K562 (cell line): Measurements from ENCODE around the gene SMG1. TPM values are rescaled to one million over a fixed set of nuclear protein-coding genes. Genes with fewer than 3 reads are reported as not detected.
A peak's percentile ranks its signal among the peaks of the same experiment; 100 is the strongest.

Source experiments
- ATAC-seq: fragments of 200-7000 bp; cut with Tn5 transposase; 3 replicates; pipeline ENCODE4 v1.9.1; 2020; ENCODE audit warnings: moderate library complexity
- BruUV-seq: library from RNA; stranded (reverse); fragments of 400-500 nt; replicated peaks from 2 replicates; lab custom pipeline; 2021; lab: Mats Ljungman, UMichigan
- CTCF ChIA-PET: fragments of 300-600 bp; formaldehyde crosslinking; extraction: SDS; loops from one replicate; lab custom pipeline; 2021; ENCODE audit warnings: low intra/inter-chr PET ratio; lab: Yijun Ruan, JAX
- POLR2A ChIA-PET: fragments of 300-600, 350-650 bp; sonication (Branson Sonifier 250); formaldehyde crosslinking; extraction: SDS; loops from one replicate; lab custom pipeline; 2021; ENCODE audit warnings: antibody characterized with exemption, inconsistent platforms; lab: Yijun Ruan, JAX
- DNase-seq, 4 experiments: peaks; one replicate each; pipeline versions ENCODE4 v3.0.0 to v3.0.0-alpha.2; 2011 to 2018; ENCODE audit warnings: low spot score in 3 of 4, mixed read lengths in 3 of 4; ENCODE audit errors: extremely low read depth in 1 of 4
- FAIRE-seq: peaks from 2 replicates; lab custom pipeline; 2011; peaks lifted over from hg19 to GRCh38; lab: Jason Lieb, UNC
- H2AFZ ChIP-seq: 2 replicates; pipeline ENCODE4 v1.6.0; 2011; ENCODE audit warnings: low read depth, low read length, control low read depth, inconsistent platforms
- H3K27ac ChIP-seq: fragments of 200-600 bp; 3 replicates; pipeline ENCODE4 v1.8.0; 2011; ENCODE audit warnings: low read depth, mild to moderate bottlenecking, control low read depth, inconsistent platforms, low read length, moderate library complexity, mixed read lengths; ENCODE audit errors: extremely low read depth
- H3K27me3 ChIP-seq, 2 experiments: fragments of 300-600 bp in 1 of 2; 2 replicates in 1 of 2; 3 replicates in 1 of 2; pipeline versions ENCODE4 v1.6.0 to v1.8.0; 2011; ENCODE audit warnings: inconsistent platforms in 2 of 2, low read length in 2 of 2, mild to moderate bottlenecking in 1 of 2, mixed read lengths in 1 of 2, moderate library complexity in 1 of 2; ENCODE audit not compliant: control insufficient read depth in 2 of 2, insufficient read depth in 2 of 2
- H3K36me3 ChIP-seq: fragments of 300-600 bp; 3 replicates; pipeline ENCODE4 v1.8.0; 2011; ENCODE audit warnings: mild to moderate bottlenecking, low read length, inconsistent platforms; ENCODE audit not compliant: control insufficient read depth, insufficient read depth
- H3K4me1 ChIP-seq, 2 experiments: fragments of 200-600 bp in 1 of 2; replicated peaks in 1 of 2; 2 replicates in 1 of 2; 3 replicates in 1 of 2; pipeline versions ENCODE4 v1.5.1 to v1.8.0; 2011; ENCODE audit warnings: inconsistent platforms in 2 of 2, low read length in 2 of 2, mild to moderate bottlenecking in 1 of 2, mixed read lengths in 1 of 2, moderate library complexity in 1 of 2; ENCODE audit not compliant: control insufficient read depth in 2 of 2, insufficient read depth in 2 of 2
- H3K4me2 ChIP-seq: 2 replicates; pipeline ENCODE4 v1.6.1; 2011; ENCODE audit warnings: low read length, control low read depth, inconsistent platforms, mixed read lengths; ENCODE audit not compliant: insufficient read depth
- H3K4me3 ChIP-seq: fragments of 200-600 bp; sonication (generic), shearing (Covaris generic); 2 replicates; pipeline ENCODE4 v1.5.1; 2016; ENCODE audit warnings: control low read depth, inconsistent platforms
- H3K79me2 ChIP-seq: fragments of 200-600 bp; 3 replicates; pipeline ENCODE4 v1.8.0; 2011; ENCODE audit warnings: low read length, inconsistent platforms; ENCODE audit not compliant: control insufficient read depth, insufficient read depth
- H3K9ac ChIP-seq, 2 experiments: 2 replicates each; pipeline versions ENCODE4 v1.6.0 to v1.6.1; 2011; ENCODE audit warnings: low read depth in 2 of 2, low read length in 2 of 2, control low read depth in 1 of 2, inconsistent platforms in 1 of 2, mild to moderate bottlenecking in 1 of 2, mixed read lengths in 1 of 2; ENCODE audit not compliant: insufficient read depth in 1 of 2
- H3K9me1 ChIP-seq: one replicate; pipeline ENCODE4 v1.6.0; 2011; ENCODE audit warnings: inconsistent platforms, mild to moderate bottlenecking, low read length, moderate library complexity; ENCODE audit not compliant: control insufficient read depth, insufficient read depth
- H3K9me3 ChIP-seq: replicated peaks from 2 replicates; pipeline ENCODE4 v1.5.1; 2011; ENCODE audit warnings: low read depth, low read length, inconsistent platforms; ENCODE audit not compliant: control insufficient read depth, insufficient read depth
- H4K20me1 ChIP-seq: replicated peaks from 2 replicates; pipeline ENCODE4 v1.6.1; 2011; ENCODE audit warnings: low read length, inconsistent platforms, mixed read lengths; ENCODE audit not compliant: control insufficient read depth, insufficient read depth
- HINFP ChIP-seq: fragments of 450-650 bp; conservative IDR thresholded peaks from 2 replicates; pipeline ENCODE4 v1.6.1; 2016; ENCODE audit warnings: missing genetic modification characterization, low read depth, mild to moderate bottlenecking, control low read depth, missing compliant biosample characterization
- MEIS2 ChIP-seq: fragments of 450-650 bp; IDR thresholded peaks from 2 replicates; pipeline ENCODE4 v1.6.1; 2014; ENCODE audit warnings: mild to moderate bottlenecking; ENCODE audit not compliant: partially characterized antibody
- WGBS: fragments of 100-300 bp; shearing (Covaris generic); methylation state at CpG from one replicate; pipeline ENCODE4 v1.1.6; 2016; ENCODE audit warnings: low coverage, mixed read lengths; ENCODE audit not compliant: insufficient coverage; ENCODE audit errors: missing lambda C conversion rate; 5-methylcytosine and 5-hydroxymethylcytosine counted together
- in situ Hi-C: fragments of 300-500 bp; cut with MboI; formaldehyde crosslinking; loops from 4 replicates; pipeline ENCODE4 v1.15.0; 2018; ENCODE audit warnings: inconsistent platforms, mixed read lengths
- intact Hi-C: fragments of 100-400 bp; cut with micrococcal nuclease; formaldehyde crosslinking; loops from 2 replicates; pipeline ENCODE4 v1.14.2; 2022
- polyA plus RNA-seq, 8 experiments: library from polyadenylated mRNA; depleted of rRNA in 4 of 8; stranded (reverse) in 5 of 8; unstranded in 3 of 8; fragments of >200 nt; fragmentation: Nextera tagmentation in 2 of 8; fragmentation: Illumina TruSeq in 1 of 8; extraction: Ambion mirVana in 2 of 8; extraction: Trizol in 1 of 8; gene quantifications; 2 replicates each; pipeline versions ENCODE4 v1.2.1 to v1.2.3, GENCODE V29; 2011 to 2014; ENCODE audit warnings: inconsistent platforms in 1 of 8, missing spikeins in 1 of 8
- total RNA-seq, 7 experiments: library from RNA; depleted of rRNA in 6 of 7; stranded (reverse); fragments of >200 nt in 6 of 7; fragmentation: Illumina TruSeq in 2 of 7; extraction: Trizol in 2 of 7; gene quantifications; 2 replicates each; pipeline versions ENCODE4 v1.2.1 to v1.2.3, GENCODE V29; 2011 to 2021; ENCODE audit warnings: low replicate concordance in 1 of 7

Gene SMG1
- total and polyA plus RNA-seq, 9 of the 15 experiments (the other 6 are each of a cell fraction or from before 2014, with no cell fraction given), result 3.4 to 54.8 (median 32.0) TPM

- peaks cover 9 to 14% of the 10 kb centered on the region in 2 experiments; a peak in 4 of 5 replicates for H3K4me1 ChIP-seq
- no peak overlapping the region; the same call in 2 of the 3 replicates for H3K27ac ChIP-seq
- no peak for FAIRE-seq
- intact Hi-C loops, result no loop called here
- no peak for DNase-seq
- BruUV-seq, result no TSS peak
- ATAC-seq, result no peak
- in situ Hi-C loops, result no loop called here
- peaks cover 70% of the 10 kb centered on the region for H4K20me1 ChIP-seq
- no peak overlapping the region for H3K4me3 ChIP-seq
- ChIA-PET POLR2A (interaction anchor here (1.7 to 11.9 kb wide), 2 partner anchors 18 to 174 kb away, joined by 4 to 342 read pairs; partner anchors contain the start of gene ARL6IP1), CTCF (no interaction called here)
- no peaks in the 10 kb centered on the region for H3K27me3 ChIP-seq
- TF ChIP-seq MEIS2, result peak; percentile 33
- TF ChIP-seq HINFP, result no peak
- peaks cover 76% of the 10 kb centered on the region for H3K36me3 ChIP-seq
- 73% methylated on average over 8 of the region's 8 CpGs for WGBS
- H3K9ac ChIP-seq, result no peak overlapping the region; a peak in 1 of 4 replicates
- H3K4me2 ChIP-seq, result peak overlapping the region; percentile 9
- H2AFZ ChIP-seq, result no peak overlapping the region
- H3K9me1 ChIP-seq, result no peaks in the 10 kb centered on the region
- H3K9me3 ChIP-seq, result no peaks in the 10 kb centered on the region
- H3K79me2 ChIP-seq, result peaks cover 75% of the 10 kb centered on the region
Measured at GRCh38 chr16:18784917-18785623, 141.1 kb downstream of the SMG1 start.
